ENCODE measurements around the gene ZBTB47. TPM values are rescaled to one million over a fixed set of nuclear protein-coding genes. Genes with fewer than 3 reads are reported as not detected.
A peak's percentile ranks its signal among the peaks of the same experiment; 100 is the strongest.

Gene ZBTB47
- total and polyA plus RNA-seq, 10 donors = 2.1 to 22.2 (median 14.4) TPM

DNA sequence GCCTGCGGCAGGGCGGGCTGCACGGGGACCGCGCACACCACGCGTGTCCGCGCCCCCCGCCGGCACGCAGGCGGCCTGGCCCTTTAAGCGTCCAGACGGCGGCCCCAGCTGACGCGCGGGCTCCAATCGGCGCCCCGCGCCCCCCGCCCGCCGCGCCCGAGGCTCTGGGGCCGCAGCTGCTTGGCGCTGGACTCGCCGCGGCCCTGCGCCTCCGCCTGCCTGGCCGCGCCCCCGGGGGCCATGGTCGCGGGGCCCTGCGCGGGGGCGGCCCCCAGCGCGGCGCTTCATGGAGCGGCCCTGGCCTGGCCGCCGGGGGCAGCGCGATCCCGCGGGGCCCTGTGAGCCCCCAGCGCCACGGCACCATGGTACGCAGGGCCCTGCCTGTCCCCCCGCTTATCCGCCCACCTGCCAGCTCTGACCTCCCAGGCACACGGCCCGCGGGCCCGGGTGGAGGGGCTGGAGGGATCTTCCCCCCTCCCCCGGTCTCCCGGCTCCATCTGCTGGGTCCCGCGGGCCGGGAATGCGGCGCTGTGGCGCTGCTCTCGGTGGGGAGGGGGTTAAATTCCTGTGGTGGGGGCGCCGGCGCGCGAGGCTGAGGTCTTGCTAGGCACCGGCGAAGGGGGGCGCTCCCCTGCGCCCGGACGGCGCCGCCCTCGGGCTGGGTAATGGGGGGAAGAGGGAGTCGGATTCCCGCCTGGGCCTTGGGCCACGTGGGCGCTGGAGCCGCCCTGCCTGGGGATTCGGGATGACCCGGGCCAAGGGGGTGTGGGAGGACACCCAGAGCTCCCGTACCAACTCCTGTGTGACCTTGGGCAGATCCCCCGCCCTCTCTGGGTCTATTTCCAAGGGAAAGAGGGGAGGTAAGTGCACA is 1.1 kb downstream of the ZBTB47 start:
- peaks cover 17 to 79% (median 43%) of the 10 kb centered on the region in 6 donors for H3K4me1 ChIP-seq
- TF ChIP-seq, protein P1, sequence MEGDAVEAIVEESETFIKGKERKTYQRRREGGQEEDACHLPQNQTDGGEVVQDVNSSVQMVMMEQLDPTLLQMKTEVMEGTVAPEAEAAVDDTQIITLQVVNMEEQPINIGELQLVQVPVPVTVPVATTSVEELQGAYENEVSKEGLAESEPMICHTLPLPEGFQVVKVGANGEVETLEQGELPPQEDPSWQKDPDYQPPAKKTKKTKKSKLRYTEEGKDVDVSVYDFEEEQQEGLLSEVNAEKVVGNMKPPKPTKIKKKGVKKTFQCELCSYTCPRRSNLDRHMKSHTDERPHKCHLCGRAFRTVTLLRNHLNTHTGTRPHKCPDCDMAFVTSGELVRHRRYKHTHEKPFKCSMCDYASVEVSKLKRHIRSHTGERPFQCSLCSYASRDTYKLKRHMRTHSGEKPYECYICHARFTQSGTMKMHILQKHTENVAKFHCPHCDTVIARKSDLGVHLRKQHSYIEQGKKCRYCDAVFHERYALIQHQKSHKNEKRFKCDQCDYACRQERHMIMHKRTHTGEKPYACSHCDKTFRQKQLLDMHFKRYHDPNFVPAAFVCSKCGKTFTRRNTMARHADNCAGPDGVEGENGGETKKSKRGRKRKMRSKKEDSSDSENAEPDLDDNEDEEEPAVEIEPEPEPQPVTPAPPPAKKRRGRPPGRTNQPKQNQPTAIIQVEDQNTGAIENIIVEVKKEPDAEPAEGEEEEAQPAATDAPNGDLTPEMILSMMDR (IDR thresholded peaks at IDR 0.05 in 8 of 11, conservative IDR thresholded peaks at IDR 0.05 in 3 of 11) = no peak
- TF ChIP-seq POLR2AphosphoS5 (IDR thresholded peaks at IDR 0.05) (peak in 2 of 3 donors; percentile 32 to 37), POLR2A (IDR thresholded peaks at IDR 0.05) (no peak)
- intact Hi-C loops (cut with DNase I; ENCODE audit: low total_unique reads) = loop anchor here (10.0 kb wide), 1 partner anchor 90 kb away; no protein-coding TSS in a partner anchor
- H3K27ac ChIP-seq = peak overlapping the region; percentile 53 to 90 (median 78)
- peaks cover 0 to 15% (median 0%) of the 10 kb centered on the region in 7 donors for H3K27me3 ChIP-seq (replicated peaks in 1 of 7)
- H3K9me3 ChIP-seq = no peaks in the 10 kb centered on the region
- peak overlapping the region; percentile 46 to 86 (median 60) for H3K4me3 ChIP-seq
- 0 to 7% (median 3%) methylated on average over 1 to 94 of the region's 94 CpGs for WGBS, 5 donors
- peak; percentile 85 for DNase-seq
- peaks cover 0 to 21% (median 2%) of the 10 kb centered on the region in 6 donors for H3K36me3 ChIP-seq

DNA sequence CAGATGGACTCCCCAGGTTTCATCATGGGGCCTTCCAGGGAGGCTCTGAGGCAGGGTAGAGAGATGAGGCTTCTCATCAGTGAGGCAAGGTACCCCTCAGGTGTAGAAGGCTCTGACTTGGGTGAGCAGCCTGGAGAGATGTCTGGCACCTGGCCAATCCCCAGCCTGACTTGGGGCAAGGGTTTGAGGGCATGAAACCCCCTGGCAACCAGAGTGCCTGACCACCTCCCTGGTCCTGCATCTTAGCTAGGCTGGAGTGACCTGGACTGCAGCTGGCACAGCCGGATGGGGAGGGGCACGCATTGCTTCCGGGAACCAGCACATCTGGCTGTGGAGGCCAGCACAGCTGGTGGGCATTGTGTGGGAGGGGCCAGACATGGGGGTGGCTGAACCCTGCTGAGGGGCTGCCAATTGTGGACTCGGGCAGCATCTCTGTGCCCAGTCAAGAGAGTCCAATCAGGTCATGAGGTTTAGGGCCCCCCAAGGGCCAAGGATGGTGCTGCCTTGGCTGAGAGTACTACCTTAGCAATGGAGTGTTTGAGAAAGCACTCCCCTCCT is 1.9 kb downstream of the ZBTB47 start:
- whole genome bisulfite sequencing, 5 donors = 20 to 70% (median 58%) methylated on average over 3 to 4 of the region's 4 CpGs
- Histone ChIP-seq H3K27me3 (replicated peaks in 1 of 7) (peaks cover 0 to 15% (median 0%) of the 10 kb centered on the region in 7 donors), H3K27ac (peak overlapping the region in 7 of 8 donors; percentile 26 to 90 (median 79)), H3K4me3 (peak overlapping the region in 6 of 8 donors; percentile 49 to 86 (median 66)), H3K36me3 (peaks cover 0 to 23% (median 2%) of the 10 kb centered on the region in 6 donors), H3K9me3 (no peaks in the 10 kb centered on the region), H3K4me1 (peaks cover 17 to 77% (median 45%) of the 10 kb centered on the region in 6 donors)
- intact Hi-C loops (cut with DNase I; ENCODE audit: low total_unique reads) = loop anchor here (10.0 kb wide), 1 partner anchor 89 kb away; no protein-coding TSS in a partner anchor
- DNase-seq = no peak
- TF ChIP-seq POLR2A (IDR thresholded peaks at IDR 0.05) = no peak
- TF ChIP-seq POLR2AphosphoS5 (IDR thresholded peaks at IDR 0.05) = peak; percentile 7 to 53 (median 23)
- TF ChIP-seq, protein P1 (IDR thresholded peaks at IDR 0.05 in 8 of 11, conservative IDR thresholded peaks at IDR 0.05 in 3 of 11) = no peak

DNA sequence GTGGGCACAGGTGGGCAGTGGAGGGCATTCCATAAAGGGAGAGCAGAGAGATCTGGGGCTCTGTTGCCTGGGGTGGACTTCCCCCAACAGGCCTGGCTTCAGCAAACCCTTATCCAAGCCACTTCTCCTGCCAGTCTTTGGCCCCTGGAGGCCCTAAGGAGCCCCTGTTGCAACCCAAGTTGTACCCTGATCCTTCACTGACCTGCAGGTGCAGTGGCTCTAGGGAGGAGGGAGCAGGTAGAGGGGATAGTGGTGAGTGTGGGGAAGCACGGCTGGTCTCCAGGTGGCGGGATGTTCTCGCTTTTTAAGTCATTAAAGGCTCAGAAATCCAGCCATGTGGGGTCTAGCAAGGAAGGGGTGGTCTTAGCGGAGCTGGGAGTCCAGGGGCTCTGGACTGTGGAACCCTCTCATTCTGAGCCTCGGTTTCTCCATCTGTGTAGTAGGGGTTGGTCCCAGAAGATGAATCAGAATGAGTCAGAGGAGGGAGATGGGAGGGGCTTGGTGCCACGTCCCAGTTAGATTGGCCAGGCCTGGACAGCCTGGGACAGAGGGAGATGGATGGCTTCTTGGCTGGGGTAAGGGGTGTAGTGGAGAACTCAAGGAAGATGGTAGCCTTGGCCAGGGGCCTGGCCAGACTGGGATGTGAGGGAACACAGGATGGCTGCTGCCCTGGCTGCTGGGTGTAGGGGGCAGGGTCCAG is 2.6 kb downstream of the ZBTB47 start:
- Histone ChIP-seq H3K36me3 (peaks cover 0 to 29% (median 2%) of the 10 kb centered on the region in 6 donors), H3K9me3 (no peaks in the 10 kb centered on the region), H3K27me3 (replicated peaks in 1 of 7) (peaks cover 0 to 15% (median 0%) of the 10 kb centered on the region in 7 donors), H3K27ac (peak overlapping the region in 3 of 8 donors; percentile 84 to 90 (median 85)), H3K4me3 (peak overlapping the region in 1 of 8 donors; percentile 86), H3K4me1 (peaks cover 17 to 70% (median 45%) of the 10 kb centered on the region in 6 donors)
- WGBS, 5 donors = 84 to 93% (median 88%) methylated on average over 6 of the region's 6 CpGs
- TF ChIP-seq POLR2A (IDR thresholded peaks at IDR 0.05) (no peak), POLR2AphosphoS5 (IDR thresholded peaks at IDR 0.05) (no peak)
- TF ChIP-seq, protein P1 (IDR thresholded peaks at IDR 0.05 in 8 of 11, conservative IDR thresholded peaks at IDR 0.05 in 3 of 11) = no peak
- DNase-seq = no peak
- intact Hi-C loops (cut with DNase I; ENCODE audit: low total_unique reads) = loop anchor here (10.0 kb wide), 1 partner anchor 89 kb away; no protein-coding TSS in a partner anchor

Measured in spleen (tissue), 11 donors.